ENCODE data around the gene CAMK4. TPM values are rescaled to one million over a fixed set of nuclear protein-coding genes. Genes with fewer than 3 reads are reported as not detected.

Gene CAMK4
- total RNA-seq, 1 experiment from 2014 or later, result 23.3 TPM

GRCh38 chr5:111242606-111243005, 18.4 kb downstream of the CAMK4 start:
- Mint-ChIP-seq H3K27ac (ENCODE audit: unreplicated experiment) (no peak overlapping the region), H3K27me3 (ENCODE audit: unreplicated experiment) (no peaks in the 10 kb centered on the region), H3K4me1 (ENCODE audit: low read depth, unreplicated experiment) (peaks cover 16% of the 10 kb centered on the region), H3K4me3 (ENCODE audit: low read depth, unreplicated experiment) (no peak overlapping the region), H3K36me3 (ENCODE audit: insufficient read depth, unreplicated experiment) (no peaks in the 10 kb centered on the region), H3K9me3 (ENCODE audit: low read depth, unreplicated experiment) (no peaks in the 10 kb centered on the region)
- no peak for TF ChIP-seq CTCF (IDR thresholded peaks at IDR 0.05; ENCODE audit: unreplicated experiment)
- no peak for DNase-seq
- CTCF ChIA-PET, result no interaction called here
- no TSS peak for BruUV-seq (replicated peaks)
- intact Hi-C loops (cut with micrococcal nuclease; ENCODE audit: unreplicated experiment), result no loop called here

GRCh38 chr5:111243318-111243717, 19.1 kb downstream of the CAMK4 start:
- BruUV-seq (replicated peaks), result no TSS peak
- intact Hi-C loops (cut with micrococcal nuclease; ENCODE audit: unreplicated experiment), result no loop called here

GRCh38 chr5:111245654-111246053, 21.5 kb downstream of the CAMK4 start:
- no peaks in the 10 kb centered on the region for H3K27me3 Mint-ChIP-seq (ENCODE audit: unreplicated experiment)
- H3K9me3 Mint-ChIP-seq (ENCODE audit: low read depth, unreplicated experiment), result no peaks in the 10 kb centered on the region
- intact Hi-C loops (cut with micrococcal nuclease; ENCODE audit: unreplicated experiment), result no loop called here
- BruUV-seq (replicated peaks), result no TSS peak
- no peak overlapping the region for H3K4me3 Mint-ChIP-seq (ENCODE audit: low read depth, unreplicated experiment)
- DNase-seq, result no peak
- no peak for TF ChIP-seq CTCF (IDR thresholded peaks at IDR 0.05; ENCODE audit: unreplicated experiment)
- CTCF ChIA-PET, result no interaction called here
- no peaks in the 10 kb centered on the region for H3K36me3 Mint-ChIP-seq (ENCODE audit: insufficient read depth, unreplicated experiment)
- H3K4me1 Mint-ChIP-seq (ENCODE audit: low read depth, unreplicated experiment), result peaks cover 18% of the 10 kb centered on the region
- H3K27ac Mint-ChIP-seq (ENCODE audit: unreplicated experiment), result no peak overlapping the region

More at GRCh38 chr5:111243318-111243717, 19.1 kb downstream of the CAMK4 start:
- H3K4me3 Mint-ChIP-seq (ENCODE audit: low read depth, unreplicated experiment), result no peak overlapping the region
- H3K4me1 Mint-ChIP-seq (ENCODE audit: low read depth, unreplicated experiment), result peaks cover 11% of the 10 kb centered on the region
- no peak for TF ChIP-seq CTCF (IDR thresholded peaks at IDR 0.05; ENCODE audit: unreplicated experiment)
- H3K27ac Mint-ChIP-seq (ENCODE audit: unreplicated experiment), result no peak overlapping the region
- CTCF ChIA-PET, result no interaction called here
- H3K36me3 Mint-ChIP-seq (ENCODE audit: insufficient read depth, unreplicated experiment), result no peaks in the 10 kb centered on the region
- DNase-seq, result no peak
- H3K9me3 Mint-ChIP-seq (ENCODE audit: low read depth, unreplicated experiment), result no peaks in the 10 kb centered on the region
- no peaks in the 10 kb centered on the region for H3K27me3 Mint-ChIP-seq (ENCODE audit: unreplicated experiment)

- TF ChIP-seq CTCF (IDR thresholded peaks at IDR 0.05; ENCODE audit: unreplicated experiment), result no peak
- peaks cover 18% of the 10 kb centered on the region for H3K4me1 Mint-ChIP-seq (ENCODE audit: low read depth, unreplicated experiment)
- no peak for DNase-seq
- CTCF ChIA-PET, result no interaction called here
- H3K27ac Mint-ChIP-seq (ENCODE audit: unreplicated experiment), result no peak overlapping the region
- no peaks in the 10 kb centered on the region for H3K9me3 Mint-ChIP-seq (ENCODE audit: low read depth, unreplicated experiment)
- BruUV-seq (replicated peaks), result no TSS peak
- H3K27me3 Mint-ChIP-seq (ENCODE audit: unreplicated experiment), result no peaks in the 10 kb centered on the region
- no peaks in the 10 kb centered on the region for H3K36me3 Mint-ChIP-seq (ENCODE audit: insufficient read depth, unreplicated experiment)
- intact Hi-C loops (cut with micrococcal nuclease; ENCODE audit: unreplicated experiment), result no loop called here
- no peak overlapping the region for H3K4me3 Mint-ChIP-seq (ENCODE audit: low read depth, unreplicated experiment)
Observed at GRCh38 chr5:111246459-111246858, 22.3 kb downstream of the CAMK4 start.
